Skeletal muscle tissue (tissue), 4 donors: Measurements from ENCODE around the gene PWP2. TPM values are rescaled to one million over a fixed set of nuclear protein-coding genes. Genes with fewer than 3 reads are reported as not detected.
"Not testable (repeated sequence)": the region's sequence is repeated elsewhere in the genome, so short reads cannot be mapped to it uniquely, and the experiment has no call there.

ENCODE experiments used
- H3K27ac ChIP-seq: one replicate; pipeline ENCODE4 v1.7.0; 2013; ENCODE audit warnings: mild to moderate bottlenecking, low read depth, low read length, inconsistent platforms
- H3K27me3 ChIP-seq, 3 donors: one replicate each; pipeline ENCODE4 v1.7.0; 2013; ENCODE audit warnings: low read length in 3 of 3; ENCODE audit not compliant: control insufficient read depth in 3 of 3, insufficient read depth in 3 of 3
- H3K36me3 ChIP-seq, 3 donors: one replicate each; pipeline ENCODE4 v1.7.0; 2013; ENCODE audit warnings: low read length in 3 of 3; ENCODE audit not compliant: control insufficient read depth in 3 of 3, insufficient read depth in 3 of 3
- H3K4me1 ChIP-seq, 3 donors: one replicate each; pipeline ENCODE4 v1.7.0; 2013; ENCODE audit warnings: low read length in 3 of 3, mild to moderate bottlenecking in 3 of 3; ENCODE audit not compliant: control insufficient read depth in 3 of 3, insufficient read depth in 3 of 3
- H3K4me3 ChIP-seq, 3 donors: one replicate each; pipeline ENCODE4 v1.7.0; 2013; ENCODE audit warnings: low read length in 3 of 3
- H3K9ac ChIP-seq, 3 donors: one replicate each; pipeline ENCODE4 v1.7.0; 2013; ENCODE audit warnings: low read length in 3 of 3, mild to moderate bottlenecking in 3 of 3, moderate library complexity in 2 of 3, low read depth in 1 of 3
- H3K9me3 ChIP-seq, 3 donors: one replicate each; pipeline ENCODE4 v1.7.0; 2013; ENCODE audit warnings: low read length in 3 of 3; ENCODE audit not compliant: control insufficient read depth in 3 of 3
- total RNA-seq: library from RNA; depleted of rRNA; stranded (reverse); fragments of >200 nt; gene quantifications from one replicate; pipeline ENCODE4 v1.2.3, GENCODE V29; 2014
- donor health status: Osteomylitis.

PWP2 gene
- total RNA-seq, 1 donor from 2014 or later: 7.3 TPM

DNA sequence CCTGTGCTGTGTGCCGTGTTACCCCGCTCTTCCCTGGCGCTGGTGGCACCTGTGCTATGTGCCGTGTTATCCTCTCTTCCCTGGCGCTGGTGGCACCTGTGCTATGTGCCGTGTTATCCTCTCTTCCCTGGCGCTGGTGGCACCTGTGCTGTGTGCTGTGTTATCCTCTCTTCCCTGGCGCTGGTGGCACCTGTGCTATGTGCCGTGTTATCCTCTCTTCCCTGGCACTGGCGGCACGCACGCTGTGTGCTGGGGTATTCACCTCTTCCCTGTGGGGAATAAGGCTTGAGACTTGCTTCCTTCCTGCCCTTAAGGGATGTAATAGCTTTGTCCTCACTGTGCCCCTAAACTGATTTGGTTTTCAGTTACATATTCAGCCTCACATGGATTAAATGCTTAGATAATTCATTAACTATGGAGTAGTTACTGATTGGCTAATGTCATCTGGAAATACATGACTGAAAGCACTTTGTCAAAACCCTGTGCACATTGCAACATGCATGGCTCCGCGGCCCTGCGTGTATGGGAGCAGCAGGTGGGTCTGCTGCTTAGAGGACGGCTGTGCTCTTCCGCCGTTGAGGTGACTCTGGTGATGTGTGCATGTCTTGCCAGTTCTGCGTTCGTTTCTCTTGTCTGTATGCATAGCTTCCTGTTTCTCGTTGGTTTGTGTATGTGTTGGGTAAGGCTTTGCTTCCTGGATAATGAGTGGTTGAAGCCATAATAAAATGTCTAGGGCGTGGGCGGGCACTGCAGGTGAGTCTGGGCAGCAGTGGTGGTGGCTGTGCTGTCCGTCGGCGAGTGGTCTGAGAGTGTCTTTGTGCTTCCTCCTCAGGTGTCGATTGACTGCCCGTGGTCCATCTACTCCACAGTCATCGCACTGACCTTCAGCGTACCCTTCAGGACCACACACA, 17.9 kb upstream of the PWP2 start:
- Histone ChIP-seq H3K9ac (no peak overlapping the region), H3K4me3 (no peak overlapping the region), H3K36me3 (peaks cover 56 to 62% (median 57%) of the 10 kb centered on the region in 3 donors), H3K9me3 (no peaks in the 10 kb centered on the region), H3K27ac (no peak overlapping the region), H3K27me3 (no peaks in the 10 kb centered on the region), H3K4me1 (no peaks in the 10 kb centered on the region)

DNA sequence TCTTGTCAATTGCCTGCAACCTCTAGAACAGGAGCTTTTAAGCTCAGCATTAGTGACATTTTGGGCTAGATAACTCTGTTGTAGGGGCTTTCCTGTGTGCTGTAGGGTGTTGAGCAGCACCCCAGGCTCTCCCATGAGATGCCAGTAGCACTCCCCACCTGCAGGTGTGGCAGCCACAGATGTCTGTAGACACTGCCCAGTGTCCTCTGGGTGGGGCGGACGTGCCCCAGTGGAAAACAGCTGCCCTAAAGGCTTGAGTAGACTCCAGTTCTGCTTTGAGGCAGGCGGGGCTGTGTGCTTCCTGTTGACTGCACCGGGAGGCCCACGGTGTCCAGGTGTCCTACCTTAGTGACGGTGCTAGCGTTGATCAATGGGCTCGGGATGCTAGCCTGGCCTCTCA, 16.9 kb upstream of the PWP2 start:
- Histone ChIP-seq H3K27me3 (no peaks in the 10 kb centered on the region), H3K9me3 (no peaks in the 10 kb centered on the region), H3K36me3 (peaks cover 53 to 61% (median 56%) of the 10 kb centered on the region in 3 donors), H3K4me3 (no peak overlapping the region), H3K9ac (no peak overlapping the region), H3K4me1 (no peaks in the 10 kb centered on the region), H3K27ac (no peak overlapping the region)

DNA sequence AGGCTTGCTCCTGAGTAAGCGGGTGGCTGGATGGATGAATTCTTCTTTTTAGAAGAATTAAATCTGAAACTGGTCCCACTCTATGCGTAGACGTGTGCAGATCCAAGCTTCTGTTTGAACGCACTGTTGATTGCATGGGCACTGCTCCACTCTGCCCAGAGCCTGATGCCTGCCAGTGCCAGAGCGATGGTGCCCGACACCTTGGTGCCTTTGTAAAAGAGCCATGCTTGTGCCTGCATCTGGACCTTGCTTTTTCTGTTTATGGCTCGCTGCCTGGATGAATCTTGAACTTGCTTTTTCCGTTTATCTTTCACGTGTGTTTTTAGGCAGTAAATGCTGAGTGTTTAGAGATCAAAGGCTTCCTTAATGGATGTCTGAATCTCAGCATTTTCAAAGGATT, 15.0 kb upstream of the PWP2 start:
- no peaks in the 10 kb centered on the region for H3K9me3 ChIP-seq
- H3K9ac ChIP-seq: no peak overlapping the region
- no peaks in the 10 kb centered on the region for H3K27me3 ChIP-seq
- H3K4me3 ChIP-seq: no peak overlapping the region
- no peaks in the 10 kb centered on the region for H3K4me1 ChIP-seq
- H3K36me3 ChIP-seq: peaks cover 46 to 49% (median 48%) of the 10 kb centered on the region in 3 donors
- H3K27ac ChIP-seq: no peak overlapping the region

DNA sequence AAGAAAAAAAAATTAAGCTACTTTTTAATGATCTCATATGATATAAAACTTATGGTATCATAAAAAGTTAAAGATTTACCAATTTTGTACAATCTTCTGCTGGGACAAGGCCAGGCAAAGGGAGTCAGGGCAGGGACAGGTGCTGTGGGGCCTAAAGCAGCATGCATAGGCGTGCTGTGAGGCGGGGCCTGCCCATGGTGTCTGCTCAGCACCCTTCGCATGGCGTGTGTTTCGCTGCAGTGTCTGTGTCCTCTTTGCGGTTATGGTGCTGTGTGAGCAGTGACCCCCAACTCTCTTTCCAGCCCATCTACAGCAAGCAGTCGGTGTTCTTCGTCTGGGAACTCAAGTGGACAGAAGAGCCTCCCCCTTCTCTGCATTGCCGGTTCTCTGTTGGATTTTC, 13.4 kb upstream of the PWP2 start:
- Histone ChIP-seq H3K9ac (no peak overlapping the region), H3K4me1 (no peaks in the 10 kb centered on the region), H3K9me3 (no peaks in the 10 kb centered on the region), H3K36me3 (peaks cover 32 to 34% (median 33%) of the 10 kb centered on the region in 3 donors), H3K27ac (no peak overlapping the region), H3K27me3 (no peaks in the 10 kb centered on the region), H3K4me3 (no peak overlapping the region)

DNA sequence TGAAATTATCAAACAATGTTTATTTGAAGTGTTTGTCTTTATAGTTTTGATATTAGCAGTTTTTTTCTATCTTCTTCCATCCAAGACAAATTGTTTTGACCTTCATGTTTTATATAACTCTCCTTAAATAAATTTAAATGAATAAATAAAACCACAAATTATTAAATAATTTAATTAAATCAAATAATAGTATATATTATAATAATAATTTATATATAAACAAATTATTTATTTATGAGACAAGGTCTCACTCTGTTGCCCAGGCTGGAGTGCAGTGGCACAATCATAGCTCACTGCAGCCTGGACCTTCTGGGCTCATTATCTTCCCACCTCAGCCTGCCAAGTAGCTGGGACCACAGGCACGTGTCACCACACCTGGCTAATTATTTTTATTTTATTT, 12.4 kb upstream of the PWP2 start:
- Histone ChIP-seq H3K4me3 (no peak overlapping the region), H3K36me3 (peaks cover 21 to 24% (median 23%) of the 10 kb centered on the region in 3 donors), H3K9me3 (no peaks in the 10 kb centered on the region), H3K27me3 (no peaks in the 10 kb centered on the region), H3K9ac (no peak overlapping the region), H3K27ac (no peak overlapping the region), H3K4me1 (no peaks in the 10 kb centered on the region)

DNA sequence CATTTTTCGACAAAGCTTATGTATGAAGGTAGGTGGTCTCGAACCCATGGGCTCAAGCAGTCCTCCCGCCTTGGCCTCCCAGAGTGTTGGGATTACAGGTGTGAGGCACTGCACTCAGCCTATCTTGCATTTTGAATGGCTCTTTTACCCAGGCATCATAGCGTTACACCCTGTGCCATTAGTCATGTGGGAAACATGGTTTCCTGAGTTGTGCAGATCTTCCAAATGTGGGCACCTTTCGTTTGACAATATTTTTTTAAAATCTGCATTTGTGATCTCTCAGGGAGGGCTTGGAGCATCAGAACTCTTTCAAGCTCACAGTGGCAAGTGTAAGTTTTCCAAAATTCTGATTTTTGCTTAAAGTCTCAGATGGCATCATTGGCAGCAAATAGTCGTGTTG, 8.7 kb upstream of the PWP2 start:
- H3K27ac ChIP-seq, H3K9me3 ChIP-seq, H3K36me3 ChIP-seq, H3K9ac ChIP-seq, H3K4me3 ChIP-seq, H3K4me1 ChIP-seq, H3K27me3 ChIP-seq: not testable (repeated sequence)

DNA sequence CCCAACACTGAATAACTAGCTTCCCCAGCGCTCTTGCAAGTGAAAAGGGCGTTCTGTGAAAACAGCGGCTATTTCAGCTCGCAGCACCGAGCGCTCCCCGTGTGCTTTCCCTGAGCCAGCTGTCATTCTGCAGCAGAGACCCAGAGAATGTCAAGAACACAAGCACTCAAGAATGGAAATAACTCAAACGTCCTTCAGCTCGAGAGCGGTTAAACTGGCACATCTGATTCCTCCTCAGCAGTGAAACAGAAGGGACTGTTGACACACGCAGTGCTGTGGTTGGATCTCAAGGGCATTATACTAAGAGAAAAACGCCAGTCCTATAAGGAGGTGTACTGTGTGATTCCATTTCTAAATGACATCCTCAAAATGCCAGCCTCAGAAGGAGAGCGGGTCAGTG, 8.2 kb upstream of the PWP2 start:
- not testable (repeated sequence) for H3K4me3 ChIP-seq, H3K9ac ChIP-seq, H3K27ac ChIP-seq, H3K36me3 ChIP-seq, H3K9me3 ChIP-seq, H3K27me3 ChIP-seq, H3K4me1 ChIP-seq

DNA sequence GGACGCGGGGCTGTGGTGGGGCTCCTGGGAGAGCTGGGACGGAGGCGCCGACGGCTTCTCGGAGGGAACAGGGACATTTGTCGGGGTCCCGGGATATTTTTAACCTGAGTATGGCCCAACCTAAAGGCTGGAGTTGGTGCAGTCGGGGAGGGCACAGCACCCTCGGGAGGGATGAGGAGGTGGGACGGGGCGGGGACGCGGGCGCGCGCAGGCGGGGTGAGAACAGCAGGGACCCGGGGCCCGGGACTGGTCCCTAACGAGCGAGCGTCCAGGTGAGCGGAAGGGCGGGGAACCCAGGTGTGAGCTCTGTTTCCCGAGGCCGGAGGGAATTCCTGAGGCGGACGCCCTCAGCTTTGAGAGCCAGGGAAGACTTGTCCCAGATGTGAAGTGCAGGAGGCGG, 390 bp downstream of the PWP2 start:
- H3K9ac ChIP-seq, H3K4me1 ChIP-seq, H3K36me3 ChIP-seq, H3K4me3 ChIP-seq, H3K27ac ChIP-seq, H3K27me3 ChIP-seq, H3K9me3 ChIP-seq: not testable (repeated sequence)

DNA sequence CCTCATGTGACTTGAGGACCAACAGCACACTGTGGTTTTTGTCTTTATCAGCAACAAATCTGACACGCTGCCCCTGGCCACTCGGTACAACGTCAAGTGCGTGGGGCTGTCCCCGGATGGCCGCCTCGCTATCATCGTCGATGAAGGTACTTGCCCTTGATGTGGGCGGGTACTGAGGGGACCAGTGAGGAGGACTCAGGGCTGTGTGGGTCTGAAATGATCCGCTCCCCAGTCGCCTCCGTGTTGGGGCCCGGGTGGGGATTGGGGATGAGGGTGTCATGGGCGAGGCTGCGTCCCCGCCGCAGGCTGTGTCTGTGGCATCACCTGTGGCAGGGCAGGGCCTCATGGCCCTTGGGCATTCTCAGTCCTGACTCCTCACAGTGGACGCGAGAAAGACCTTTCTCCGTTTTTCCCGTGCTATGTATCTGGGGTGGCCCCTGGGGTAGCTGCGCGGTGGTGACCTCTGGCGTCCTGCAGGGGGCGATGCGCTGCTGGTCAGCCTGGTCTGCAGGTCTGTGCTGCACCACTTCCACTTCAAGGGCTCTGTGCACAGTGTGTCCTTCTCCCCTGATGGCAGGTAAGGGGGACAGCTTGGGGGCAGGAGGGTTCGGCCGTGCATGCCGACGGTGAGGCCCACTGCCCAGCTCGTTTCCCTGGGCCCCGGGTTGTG, 6.6 kb downstream of the PWP2 start:
- H3K27me3 ChIP-seq, H3K4me3 ChIP-seq, H3K9me3 ChIP-seq, H3K27ac ChIP-seq, H3K4me1 ChIP-seq, H3K36me3 ChIP-seq, H3K9ac ChIP-seq: not testable (repeated sequence)

DNA sequence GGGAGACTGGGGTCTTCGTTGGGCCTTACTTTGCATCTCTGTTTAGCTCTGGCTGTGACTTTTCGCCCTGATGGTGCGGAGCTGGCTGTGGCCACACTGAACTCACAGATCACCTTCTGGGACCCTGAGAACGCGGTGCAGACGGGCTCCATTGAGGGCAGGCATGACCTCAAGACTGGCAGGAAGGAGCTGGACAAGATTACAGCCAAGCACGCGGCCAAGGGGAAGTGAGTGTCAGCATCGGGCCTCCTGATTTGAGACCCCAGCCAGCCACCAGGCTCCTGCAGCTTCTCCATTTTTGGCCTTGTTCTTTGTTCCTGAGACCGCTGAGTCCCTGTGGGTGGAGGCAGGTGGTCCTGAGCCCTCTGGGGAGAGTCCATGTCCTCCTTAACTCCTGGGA, 14.9 kb downstream of the PWP2 start:
- H3K4me3 ChIP-seq, H3K36me3 ChIP-seq, H3K9ac ChIP-seq, H3K9me3 ChIP-seq, H3K27me3 ChIP-seq, H3K27ac ChIP-seq, H3K4me1 ChIP-seq: not testable (repeated sequence)
